Parietal lobe (tissue), 1 donor: ENCODE measurements around the gene PTP4A2. TPM values are rescaled to one million over a fixed set of nuclear protein-coding genes. Genes with fewer than 3 reads are reported as not detected.

ENCODE experiments used
- total RNA-seq: library from RNA; depleted of rRNA; stranded (reverse); fragments of >200 nt; gene quantifications from one replicate; pipeline ENCODE4 v1.2.3, GENCODE V29; 2014

The PTP4A2 gene
- total RNA-seq = 231 TPM

GRCh38 chr1:31938184-31938975, at the start of gene PTP4A2:
Gene PTP4A2, minus strand, starts transcription at chr1:31938368. Its CDS starts 19,303 bp downstream, at chr1:31919065.

Other genes with a start within 250 kb of the PTP4A2 start
- gene COL16A1, start 234.4 kb downstream of the PTP4A2 start, total RNA-seq = 6.9 TPM
- 103 TPM for gene ADGRB2, start 174.0 kb downstream of the PTP4A2 start, total RNA-seq
- gene SPOCD1, start 122.3 kb downstream of the PTP4A2 start, total RNA-seq = 0.31 TPM
- 128 TPM for gene KHDRBS1, start 75.5 kb upstream of the PTP4A2 start, total RNA-seq
- gene TMEM39B, start 134.6 kb upstream of the PTP4A2 start, total RNA-seq = 7.8 TPM
- gene KPNA6, start 169.7 kb upstream of the PTP4A2 start, total RNA-seq = 30.0 TPM
- gene TXLNA, start 241.3 kb upstream of the PTP4A2 start, total RNA-seq = 23.5 TPM